GM12891 (cell line): Measurements from ENCODE around the gene RAB3C.

Experiments
- POLR2A ChIP-seq: IDR thresholded peaks from 2 replicates; pipeline ENCODE4 v1.6.1; 2011; ENCODE audit warnings: low read depth, low read length, control low read depth
- POLR2AphosphoS5 ChIP-seq: IDR thresholded peaks from 2 replicates; pipeline ENCODE4 v1.6.1; 2011; ENCODE audit warnings: low read depth, low read length, control low read depth
- SPI1 ChIP-seq: IDR thresholded peaks from 2 replicates; pipeline ENCODE4 v1.6.1; 2011; ENCODE audit warnings: low read depth, low read length, control low read depth
- TAF1 ChIP-seq: IDR thresholded peaks from 2 replicates; pipeline ENCODE4 v1.6.1; 2011; ENCODE audit warnings: low read depth, low read length, control low read depth

- TF ChIP-seq POLR2AphosphoS5 (no peak), POLR2A (no peak), TAF1 (no peak), SPI1 (no peak)
These were observed 91.2 kb downstream of the RAB3C start for GRCh38 chr5:58674070-58674469.
